HFFc6 (cell line): Measurements from ENCODE around the gene ATP6V1D. TPM values are rescaled to one million over a fixed set of nuclear protein-coding genes. Genes with fewer than 3 reads are reported as not detected.

Experiments used
- DNase-seq: peaks from one replicate; pipeline ENCODE4 v3.0.0-alpha.2; 2018
- H3K27ac Mint-ChIP-seq: 2 replicates; pipeline ENCODE4 v1.8.0; 2020; ENCODE audit warnings: mild to moderate bottlenecking, mixed read lengths
- H3K27me3 Mint-ChIP-seq: 2 replicates; pipeline ENCODE4 v1.8.0; 2021; ENCODE audit warnings: mild to moderate bottlenecking, moderate library complexity, mixed read lengths; ENCODE audit not compliant: insufficient read depth
- H3K36me3 Mint-ChIP-seq: 2 replicates; pipeline ENCODE4 v1.8.0; 2021; ENCODE audit warnings: low read depth, mixed read lengths
- H3K4me1 Mint-ChIP-seq: 2 replicates; pipeline ENCODE4 v1.8.0; 2020; ENCODE audit warnings: low read depth, mixed read lengths
- H3K4me3 Mint-ChIP-seq: 2 replicates; pipeline ENCODE4 v1.8.0; 2020; ENCODE audit warnings: mild to moderate bottlenecking, moderate library complexity, mixed read lengths
- H3K9me3 Mint-ChIP-seq: 2 replicates; pipeline ENCODE4 v1.8.0; 2020; ENCODE audit warnings: mild to moderate bottlenecking, mixed read lengths
- total RNA-seq, 6 experiments: library from RNA; stranded (reverse); fragmentation: NEBNext Ultra II Directional; extraction: Animal tissue kit (Norgen Biotek cat#: 25700); gene quantifications; 2 replicates in 1 of 6; 3 replicates in 5 of 6; pipeline ENCODE4 v1.2.3, GENCODE V29; 2021
- TF ChIP-seq, protein P1 (sequence below): fragments of 200-600 bp; sonication (generic); IDR thresholded peaks from 2 replicates; pipeline ENCODE4 v1.5.0; 2021; ENCODE audit warnings: antibody characterized with exemption, mild to moderate bottlenecking

ATP6V1D gene
- total RNA-seq, 6 experiments from 2014 or later: 135 to 167 (median 150) TPM

DNA sequence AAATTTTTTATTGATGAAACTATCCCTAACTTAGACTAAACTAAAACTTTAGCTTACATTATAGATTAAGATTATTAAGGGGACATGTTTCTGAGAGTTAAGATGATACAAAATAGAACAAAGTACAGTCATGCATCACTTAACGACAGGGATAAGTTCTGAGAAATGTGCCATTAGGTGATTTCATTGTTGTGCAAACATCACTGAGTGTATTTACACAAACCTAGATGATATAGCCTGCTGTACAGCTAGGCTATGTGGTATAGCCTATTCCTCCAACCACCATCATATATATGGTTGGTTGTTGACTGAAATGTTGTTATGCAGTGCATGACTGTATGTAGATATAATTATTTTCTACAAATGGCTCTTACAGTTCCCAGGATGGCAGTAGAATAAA is 46.5 kb downstream of the ATP6V1D start:
- Mint-ChIP-seq H3K36me3 (peaks cover 22% of the 10 kb centered on the region), H3K27me3 (peaks cover 2% of the 10 kb centered on the region), H3K4me1 (no peaks in the 10 kb centered on the region), H3K27ac (no peak overlapping the region), H3K9me3 (no peaks in the 10 kb centered on the region), H3K4me3 (no peak overlapping the region)
- TF ChIP-seq, protein P1, sequence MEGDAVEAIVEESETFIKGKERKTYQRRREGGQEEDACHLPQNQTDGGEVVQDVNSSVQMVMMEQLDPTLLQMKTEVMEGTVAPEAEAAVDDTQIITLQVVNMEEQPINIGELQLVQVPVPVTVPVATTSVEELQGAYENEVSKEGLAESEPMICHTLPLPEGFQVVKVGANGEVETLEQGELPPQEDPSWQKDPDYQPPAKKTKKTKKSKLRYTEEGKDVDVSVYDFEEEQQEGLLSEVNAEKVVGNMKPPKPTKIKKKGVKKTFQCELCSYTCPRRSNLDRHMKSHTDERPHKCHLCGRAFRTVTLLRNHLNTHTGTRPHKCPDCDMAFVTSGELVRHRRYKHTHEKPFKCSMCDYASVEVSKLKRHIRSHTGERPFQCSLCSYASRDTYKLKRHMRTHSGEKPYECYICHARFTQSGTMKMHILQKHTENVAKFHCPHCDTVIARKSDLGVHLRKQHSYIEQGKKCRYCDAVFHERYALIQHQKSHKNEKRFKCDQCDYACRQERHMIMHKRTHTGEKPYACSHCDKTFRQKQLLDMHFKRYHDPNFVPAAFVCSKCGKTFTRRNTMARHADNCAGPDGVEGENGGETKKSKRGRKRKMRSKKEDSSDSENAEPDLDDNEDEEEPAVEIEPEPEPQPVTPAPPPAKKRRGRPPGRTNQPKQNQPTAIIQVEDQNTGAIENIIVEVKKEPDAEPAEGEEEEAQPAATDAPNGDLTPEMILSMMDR: no peak
- DNase-seq: no peak

DNA sequence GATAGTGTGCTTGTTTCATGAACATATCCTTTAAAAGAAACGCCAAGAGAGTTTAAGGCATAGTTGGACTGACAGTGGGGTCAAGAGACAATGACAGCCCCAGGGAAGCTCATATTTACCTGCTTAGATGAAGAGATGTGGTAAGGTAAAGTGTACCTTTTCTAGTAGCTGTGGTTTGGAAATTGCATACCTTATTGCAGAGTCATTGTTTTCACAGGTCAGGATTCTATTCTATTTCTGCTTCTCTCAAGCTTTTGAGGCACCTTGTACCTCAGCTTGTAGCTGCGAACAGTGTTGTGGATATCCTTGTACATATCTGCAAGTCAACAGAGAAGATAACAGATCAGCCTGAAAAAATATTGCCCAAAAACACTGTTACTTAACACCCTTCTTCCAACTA is 47.7 kb downstream of the ATP6V1D start:
- H3K4me3 Mint-ChIP-seq: no peak overlapping the region
- H3K27me3 Mint-ChIP-seq: peaks cover 2% of the 10 kb centered on the region; the same call in 1 of the 2 replicates
- no peak overlapping the region for H3K27ac Mint-ChIP-seq
- no peaks in the 10 kb centered on the region for H3K4me1 Mint-ChIP-seq
- H3K9me3 Mint-ChIP-seq: no peaks in the 10 kb centered on the region
- peaks cover 26% of the 10 kb centered on the region for H3K36me3 Mint-ChIP-seq
- no peak for DNase-seq
- TF ChIP-seq, protein P1: no peak

Other genes with a start within 250 kb of the ATP6V1D start
- gene GARIN2, start 170.4 kb downstream of the ATP6V1D start, total RNA-seq: under 1 TPM in 2 of 6 experiments, not detected in 4; 0.12 to 0.13 TPM
- 10 to 100 TPM; 41.9 to 52.7 (median 45.9) TPM for gene PALS1, start 118.4 kb downstream of the ATP6V1D start, total RNA-seq
- 100 to 1,000 TPM; 163 to 218 (median 178) TPM for gene EIF2S1, start 524 bp upstream of the ATP6V1D start, total RNA-seq
- 10 to 100 TPM in 5 of 6 experiments, 1 to 10 TPM in 1; 8.7 to 23.8 (median 19.5) TPM for gene PLEK2, start 52.4 kb upstream of the ATP6V1D start, total RNA-seq
- gene TMEM229B, start 128.9 kb upstream of the ATP6V1D start, total RNA-seq: under 1 TPM; 0.06 to 0.38 (median 0.20) TPM
- gene PLEKHH1, start 173.5 kb upstream of the ATP6V1D start, total RNA-seq: under 1 TPM; 0.10 to 0.28 (median 0.19) TPM
- 1 to 10 TPM; 6.3 to 9.3 (median 7.8) TPM for gene PIGH, start 240.5 kb upstream of the ATP6V1D start, total RNA-seq